Neuron (in vitro differentiated cells): ENCODE data around the gene SNX6.

Experiments used
- H2AFZ ChIP-seq: one replicate; pipeline ENCODE4 v1.6.1; 2013; ENCODE audit warnings: low read depth, mild to moderate bottlenecking, inconsistent platforms, low read length, moderate library complexity
- H3K27me3 ChIP-seq: one replicate; pipeline ENCODE4 v1.6.1; 2013; ENCODE audit warnings: low read length; ENCODE audit not compliant: insufficient read depth
- H3K36me3 ChIP-seq: one replicate; pipeline ENCODE4 v1.6.1; 2013; ENCODE audit warnings: low read length; ENCODE audit not compliant: insufficient read depth
- H3K4me1 ChIP-seq: one replicate; pipeline ENCODE4 v1.6.1; 2013; ENCODE audit warnings: low read length; ENCODE audit not compliant: insufficient read depth
- H3K4me3 ChIP-seq: 2 replicates; pipeline ENCODE4 v1.5.1; 2013; ENCODE audit warnings: mild to moderate bottlenecking, low read length, moderate library complexity
- H3K9me3 ChIP-seq: one replicate; pipeline ENCODE4 v1.6.1; 2013; ENCODE audit warnings: low read length

Gene SNX6

DNA sequence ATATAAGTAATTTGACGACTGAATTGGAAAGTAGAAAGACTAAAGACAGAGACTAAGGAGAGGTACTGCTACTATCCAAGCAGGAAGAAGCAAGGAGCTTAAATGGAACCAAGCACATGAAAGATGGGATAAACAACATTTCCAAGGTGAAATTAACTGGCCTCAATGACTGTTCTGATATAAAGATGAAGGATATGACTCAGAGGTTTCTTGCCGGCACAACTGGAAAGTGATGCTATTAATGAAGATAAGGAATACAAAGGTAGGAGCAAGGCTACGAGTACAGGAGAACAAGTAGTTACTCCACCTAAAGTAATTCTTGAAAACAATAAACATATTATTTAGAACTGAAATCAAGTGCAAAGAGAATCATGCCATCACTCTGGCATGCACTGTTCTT is 6.4 kb downstream of the SNX6 start:
- Histone ChIP-seq H3K4me1 (peaks cover under 1% of the 10 kb centered on the region), H3K4me3 (no peak overlapping the region), H3K36me3 (peaks cover 30% of the 10 kb centered on the region), H2AFZ (no peak overlapping the region), H3K27me3 (no peaks in the 10 kb centered on the region), H3K9me3 (no peaks in the 10 kb centered on the region)

DNA sequence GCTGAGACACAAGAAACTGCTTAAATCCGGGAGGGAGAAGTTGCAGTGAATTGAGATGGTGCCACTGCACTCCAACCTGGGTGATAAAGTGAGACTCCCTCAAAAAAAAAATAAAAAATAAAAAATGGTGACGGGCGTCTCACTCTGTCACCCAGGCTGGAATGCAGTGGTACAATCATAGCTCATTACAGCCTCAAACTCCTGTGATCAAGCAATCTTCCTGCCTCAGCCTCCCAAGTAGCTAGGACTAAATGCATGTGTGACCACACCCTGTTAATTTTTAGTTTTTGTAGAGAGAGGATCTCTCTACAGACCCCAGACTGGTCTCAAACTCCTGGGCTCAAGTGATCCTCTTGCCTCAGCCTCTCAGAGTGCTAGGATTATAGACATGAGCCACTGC is 9.1 kb downstream of the SNX6 start:
- Histone ChIP-seq H2AFZ (no peak overlapping the region), H3K4me3 (no peak overlapping the region), H3K9me3 (no peaks in the 10 kb centered on the region), H3K27me3 (no peaks in the 10 kb centered on the region), H3K36me3 (peaks cover 39% of the 10 kb centered on the region), H3K4me1 (no peaks in the 10 kb centered on the region)

DNA sequence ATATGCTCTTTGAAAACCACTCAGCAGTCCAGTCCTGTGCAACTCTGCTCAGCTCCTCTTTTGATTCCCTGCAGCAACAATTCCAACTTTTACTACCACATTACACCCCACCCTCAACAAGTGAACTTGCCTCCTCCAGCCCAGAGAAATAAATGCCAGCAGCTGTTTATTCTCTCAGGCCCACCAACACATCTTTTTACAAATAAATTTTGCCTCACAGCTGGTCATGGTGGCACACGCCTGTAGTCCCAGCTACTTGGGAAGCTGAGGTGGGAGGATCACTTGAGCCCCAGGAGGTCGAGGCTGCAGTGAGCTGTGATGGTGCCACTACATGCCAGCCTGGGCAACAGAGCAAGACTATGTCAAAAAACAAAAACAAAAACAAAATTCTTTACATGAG is 9.8 kb downstream of the SNX6 start:
- H3K27me3 ChIP-seq, result no peaks in the 10 kb centered on the region
- no peak overlapping the region for H3K4me3 ChIP-seq
- H3K9me3 ChIP-seq, result no peaks in the 10 kb centered on the region
- H3K4me1 ChIP-seq, result no peaks in the 10 kb centered on the region
- peaks cover 41% of the 10 kb centered on the region for H3K36me3 ChIP-seq
- no peak overlapping the region for H2AFZ ChIP-seq

DNA sequence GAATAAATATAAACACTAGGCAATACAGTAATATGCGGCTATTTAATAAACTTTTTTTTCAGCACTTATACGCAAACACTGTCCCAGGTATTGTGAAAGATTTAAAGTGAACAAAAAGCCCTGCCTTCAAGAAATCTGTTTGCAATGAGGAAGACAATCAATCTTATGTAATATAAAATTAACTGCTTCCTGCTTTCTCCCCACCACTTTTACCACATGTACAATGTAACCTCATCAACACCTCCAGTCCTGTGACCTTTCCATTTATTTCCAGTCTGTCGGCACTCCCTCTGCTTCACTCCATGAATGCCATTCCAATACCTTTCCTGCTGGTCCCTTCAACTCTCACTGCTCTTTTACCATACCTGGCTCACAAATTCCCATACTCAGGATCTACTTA is 10.5 kb downstream of the SNX6 start:
- Histone ChIP-seq H3K27me3 (no peaks in the 10 kb centered on the region), H2AFZ (no peak overlapping the region), H3K36me3 (peaks cover 43% of the 10 kb centered on the region), H3K4me3 (no peak overlapping the region), H3K4me1 (no peaks in the 10 kb centered on the region), H3K9me3 (no peaks in the 10 kb centered on the region)

DNA sequence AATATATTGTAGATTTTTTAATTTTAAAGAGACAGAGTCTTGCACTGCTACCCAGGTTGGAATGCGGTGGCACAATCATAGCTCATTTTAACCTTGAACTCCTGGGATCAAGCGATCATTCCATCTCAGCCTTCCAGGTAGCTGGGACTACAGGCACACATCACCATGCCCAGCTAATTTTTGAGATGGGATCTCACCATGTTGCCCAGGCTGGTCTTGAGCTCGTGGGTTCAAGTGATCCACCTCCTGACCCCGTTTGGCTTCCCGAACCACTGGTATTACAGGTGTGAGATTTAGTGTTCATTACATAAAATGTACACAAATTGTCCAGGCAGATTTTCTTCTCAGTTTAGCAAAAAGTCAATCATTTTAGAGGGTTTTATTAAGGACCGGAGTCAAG is 13.6 kb downstream of the SNX6 start:
- Histone ChIP-seq H3K4me3 (no peak overlapping the region), H3K4me1 (no peaks in the 10 kb centered on the region), H3K36me3 (peaks cover 30% of the 10 kb centered on the region), H3K27me3 (no peaks in the 10 kb centered on the region), H3K9me3 (peaks cover 2% of the 10 kb centered on the region), H2AFZ (no peak overlapping the region)

DNA sequence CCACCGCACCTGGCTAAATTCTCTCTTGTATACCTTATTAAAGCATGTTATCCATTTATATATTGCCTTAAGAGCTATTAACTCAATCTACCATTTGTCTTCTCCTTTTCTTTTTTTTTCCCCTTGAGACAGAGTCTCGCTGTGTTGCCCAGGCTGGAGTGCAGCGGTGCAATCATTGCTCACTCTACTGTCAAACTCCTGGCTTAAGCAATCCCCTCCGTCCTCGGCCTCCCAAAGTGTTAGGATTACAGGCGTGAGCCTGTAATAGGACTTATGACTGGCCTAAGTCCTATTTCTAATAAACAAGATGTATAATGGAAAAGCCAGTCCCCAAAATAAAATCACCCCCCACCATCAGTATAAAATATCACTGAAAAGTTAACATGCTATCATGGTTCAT is 14.4 kb downstream of the SNX6 start:
- Histone ChIP-seq H3K4me1 (no peaks in the 10 kb centered on the region), H3K9me3 (peaks cover 2% of the 10 kb centered on the region), H3K36me3 (peaks cover 26% of the 10 kb centered on the region)

DNA sequence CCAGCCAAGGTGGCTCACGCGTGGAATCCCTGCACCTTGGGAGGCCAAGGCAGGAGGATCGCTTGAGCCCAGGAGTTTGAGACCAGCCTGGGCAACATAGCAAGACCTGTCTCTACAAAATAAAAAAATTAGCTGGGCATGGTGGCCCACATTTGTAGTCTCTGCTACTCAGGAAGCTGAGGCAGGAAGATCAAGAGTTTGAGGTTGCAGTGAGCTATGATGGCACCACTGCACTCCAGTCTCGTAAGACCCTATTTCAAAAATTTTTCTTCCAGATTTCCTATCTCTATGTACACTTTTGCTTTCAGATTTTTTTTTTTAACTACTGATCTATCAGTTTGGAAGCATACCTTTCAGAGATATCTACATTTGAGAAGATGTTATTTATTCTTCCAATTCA is 15.3 kb downstream of the SNX6 start:
- no peaks in the 10 kb centered on the region for H3K27me3 ChIP-seq
- no peak overlapping the region for H3K4me3 ChIP-seq
- H3K36me3 ChIP-seq, result peaks cover 25% of the 10 kb centered on the region
- H3K9me3 ChIP-seq, result peaks cover 2% of the 10 kb centered on the region
- no peaks in the 10 kb centered on the region for H3K4me1 ChIP-seq
- H2AFZ ChIP-seq, result no peak overlapping the region

More for the DNA sequence above, 14.4 kb downstream of the SNX6 start:
- no peaks in the 10 kb centered on the region for H3K27me3 ChIP-seq
- H2AFZ ChIP-seq, result no peak overlapping the region
- H3K4me3 ChIP-seq, result no peak overlapping the region

DNA sequence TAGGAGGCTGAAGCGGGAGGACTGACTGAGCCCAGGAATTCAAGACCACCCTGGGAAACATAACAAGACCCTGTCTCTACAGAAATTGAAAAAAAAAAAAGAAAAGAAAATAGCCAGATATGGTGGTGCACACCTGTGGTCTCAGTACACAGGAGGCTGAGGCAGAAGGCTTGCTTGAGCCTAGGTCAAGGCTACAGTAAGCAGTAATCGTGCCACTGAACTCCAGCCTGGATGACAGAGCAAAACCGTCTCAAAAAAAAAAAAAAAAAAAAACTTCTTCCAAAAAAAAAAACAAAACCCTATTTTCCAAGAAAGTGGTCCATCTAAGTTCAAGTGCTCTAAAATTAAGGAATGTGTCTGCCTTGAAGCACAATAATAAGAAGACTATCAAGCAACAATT is 19.8 kb downstream of the SNX6 start:
- H2AFZ ChIP-seq, result no peak overlapping the region
- peaks cover 2% of the 10 kb centered on the region for H3K9me3 ChIP-seq
- no peak overlapping the region for H3K4me3 ChIP-seq
- H3K4me1 ChIP-seq, result no peaks in the 10 kb centered on the region
- no peaks in the 10 kb centered on the region for H3K27me3 ChIP-seq
- peaks cover 36% of the 10 kb centered on the region for H3K36me3 ChIP-seq

DNA sequence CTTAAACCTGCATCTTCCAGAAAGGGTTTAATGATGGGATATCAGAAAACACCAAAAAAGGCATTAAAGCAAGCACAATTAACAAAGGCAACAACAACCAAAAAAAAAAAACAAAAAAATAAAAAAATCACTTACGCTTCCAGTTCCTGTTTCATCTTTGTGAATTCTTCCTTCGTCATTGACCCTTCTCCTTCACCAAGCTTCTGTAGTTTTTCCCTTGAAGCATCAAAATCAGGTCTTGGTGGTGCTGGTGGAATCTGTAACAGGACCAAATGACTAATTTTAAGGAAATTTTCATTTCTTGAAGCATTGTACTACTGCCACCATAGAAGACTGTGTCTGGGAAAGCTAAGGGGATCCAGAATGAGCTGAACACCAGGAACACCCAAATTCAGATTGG is 24.5 kb downstream of the SNX6 start:
- H3K9me3 ChIP-seq, result no peaks in the 10 kb centered on the region
- H2AFZ ChIP-seq, result no peak overlapping the region
- no peaks in the 10 kb centered on the region for H3K27me3 ChIP-seq
- no peak overlapping the region for H3K4me3 ChIP-seq
- H3K4me1 ChIP-seq, result no peaks in the 10 kb centered on the region
- peaks cover 62% of the 10 kb centered on the region for H3K36me3 ChIP-seq

DNA sequence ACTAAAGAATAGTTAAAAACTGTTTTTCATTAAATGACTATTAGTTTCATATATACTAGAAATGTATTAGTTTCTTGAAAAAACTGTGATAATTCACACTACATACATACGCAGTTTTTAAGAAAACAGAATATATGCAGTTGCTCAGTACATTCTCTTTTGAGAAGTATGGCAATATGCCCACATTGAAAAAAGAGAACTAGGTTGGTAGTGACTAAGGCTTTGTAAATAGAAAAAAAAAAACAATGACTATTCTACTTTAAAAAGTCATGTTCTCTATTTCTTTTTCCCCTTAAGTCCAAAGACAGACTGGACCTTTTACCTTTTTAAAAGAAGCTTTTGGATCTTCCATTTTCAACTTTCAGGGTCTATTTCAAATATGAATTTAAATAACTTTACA is 25.0 kb downstream of the SNX6 start:
- H2AFZ ChIP-seq, result no peak overlapping the region
- H3K36me3 ChIP-seq, result peaks cover 67% of the 10 kb centered on the region
- H3K4me1 ChIP-seq, result no peaks in the 10 kb centered on the region
- no peaks in the 10 kb centered on the region for H3K9me3 ChIP-seq
- H3K27me3 ChIP-seq, result no peaks in the 10 kb centered on the region
- no peak overlapping the region for H3K4me3 ChIP-seq

DNA sequence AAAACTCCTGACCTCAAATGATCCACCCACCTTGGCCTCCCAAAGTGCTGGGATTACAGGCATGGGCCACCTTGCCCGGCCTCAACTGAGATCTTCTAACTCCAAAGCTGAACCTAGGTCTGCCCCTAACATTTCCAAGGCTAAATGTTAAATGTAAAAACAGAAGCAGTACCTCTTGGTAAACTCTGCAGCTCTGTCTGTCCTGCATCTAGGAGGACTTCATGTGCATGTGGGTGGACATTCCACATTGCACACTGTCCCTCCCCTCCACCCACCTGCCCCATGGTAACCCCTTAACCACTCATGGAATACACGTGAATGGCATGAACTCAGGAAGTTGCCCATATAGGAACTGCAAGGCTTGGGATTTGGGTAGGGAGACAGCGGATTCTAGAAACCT is 33.1 kb downstream of the SNX6 start:
- Histone ChIP-seq H2AFZ (no peak overlapping the region), H3K27me3 (no peaks in the 10 kb centered on the region)

DNA sequence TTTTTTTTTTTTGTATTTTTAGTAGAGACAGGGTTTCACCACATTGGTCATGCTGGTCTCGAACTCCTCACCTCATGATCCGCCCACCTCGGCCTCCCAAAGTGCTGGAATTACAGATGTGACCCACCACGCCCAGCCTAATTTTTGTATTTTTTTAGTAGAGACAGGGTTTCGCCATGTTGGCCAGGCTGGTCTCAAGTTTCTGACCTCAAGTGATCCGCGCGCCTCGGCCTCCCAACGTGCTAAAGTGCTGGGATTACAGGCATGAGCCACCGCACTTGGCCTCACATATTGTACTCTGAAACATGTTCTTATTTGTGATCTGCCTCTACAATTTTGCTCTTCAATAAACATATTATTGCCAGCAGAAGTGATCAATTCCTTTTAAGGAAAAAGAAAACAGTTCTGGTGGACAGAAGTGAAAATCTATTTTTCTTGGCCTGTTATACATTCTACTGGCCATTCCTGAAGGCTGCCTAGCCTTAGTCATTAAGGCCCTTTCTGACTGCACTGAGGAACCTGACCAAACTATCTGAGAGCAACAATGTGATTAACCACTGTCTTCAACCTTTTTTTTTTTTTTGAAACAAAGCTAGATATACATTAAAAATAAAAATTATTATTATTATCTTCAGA is 36.1 kb downstream of the SNX6 start:
- Histone ChIP-seq H3K4me3 (no peak overlapping the region), H3K4me1 (no peaks in the 10 kb centered on the region), H3K27me3 (no peaks in the 10 kb centered on the region), H3K36me3 (peaks cover 82% of the 10 kb centered on the region), H3K9me3 (no peaks in the 10 kb centered on the region), H2AFZ (no peak overlapping the region)

More for the DNA sequence above, 33.1 kb downstream of the SNX6 start:
- no peaks in the 10 kb centered on the region for H3K9me3 ChIP-seq
- H3K4me1 ChIP-seq, result no peaks in the 10 kb centered on the region
- H3K36me3 ChIP-seq, result peaks cover 81% of the 10 kb centered on the region
- no peak overlapping the region for H3K4me3 ChIP-seq

DNA sequence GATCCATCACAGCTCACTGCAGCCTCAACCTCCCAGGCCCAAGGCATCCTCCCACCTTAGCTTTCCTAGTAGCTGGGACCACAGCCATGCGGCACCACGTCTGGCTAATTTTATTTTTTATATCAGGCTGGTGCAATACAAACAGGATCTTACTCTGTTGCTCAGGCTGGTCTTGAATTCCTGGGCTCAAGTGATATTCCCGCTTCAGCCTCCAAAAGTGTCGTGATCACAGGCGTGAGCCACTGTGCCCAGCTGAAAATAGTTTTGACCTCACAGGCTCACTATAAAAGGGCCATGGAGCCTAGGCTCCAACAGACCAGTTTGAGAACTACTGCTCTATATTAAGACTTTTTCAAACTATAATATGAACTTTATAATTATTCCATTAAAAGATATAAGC is 37.3 kb downstream of the SNX6 start:
- no peaks in the 10 kb centered on the region for H3K9me3 ChIP-seq
- H2AFZ ChIP-seq, result no peak overlapping the region
- H3K4me3 ChIP-seq, result no peak overlapping the region
- peaks cover 74% of the 10 kb centered on the region for H3K36me3 ChIP-seq
- no peaks in the 10 kb centered on the region for H3K27me3 ChIP-seq
- H3K4me1 ChIP-seq, result no peaks in the 10 kb centered on the region

DNA sequence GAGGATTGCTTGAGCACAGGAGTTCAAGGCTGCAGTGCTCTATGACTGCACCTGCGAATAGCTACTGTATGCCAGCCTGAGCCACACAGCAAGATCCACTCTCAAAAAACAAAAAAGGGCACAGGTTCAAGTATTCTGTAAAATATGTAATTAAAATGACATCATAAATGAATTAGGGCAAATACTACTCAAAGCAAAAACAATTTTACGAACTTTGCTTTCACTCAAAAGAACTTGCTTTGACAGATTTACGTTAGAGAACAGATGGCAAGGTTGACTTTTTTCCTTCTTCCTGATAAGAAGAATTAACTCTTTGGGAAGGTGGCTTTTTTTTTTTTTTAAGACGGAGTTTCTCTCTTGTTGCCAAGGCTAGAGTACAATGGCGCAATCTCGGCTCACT is 46.4 kb downstream of the SNX6 start:
- Histone ChIP-seq H2AFZ (no peak overlapping the region), H3K9me3 (no peaks in the 10 kb centered on the region), H3K36me3 (peaks cover 62% of the 10 kb centered on the region), H3K4me3 (no peak overlapping the region), H3K4me1 (no peaks in the 10 kb centered on the region), H3K27me3 (no peaks in the 10 kb centered on the region)
